Uterus (tissue), 2 donors: ENCODE measurements around the gene CD164L2.

Experiments
- POLR2A ChIP-seq, 2 donors: fragments of 450-650 bp; IDR thresholded peaks; one replicate each; pipeline ENCODE4 v1.6.1; 2016; ENCODE audit warnings: antibody characterized with exemption in 2 of 2, mild to moderate bottlenecking in 1 of 2, moderate library complexity in 1 of 2
- TF ChIP-seq, protein P1 (sequence below), 4 experiments: fragments of 200-600 bp in 2 of 4; fragments of 450-650 bp in 2 of 4; sonication (generic) in 2 of 4; IDR thresholded peaks; one replicate each; pipeline ENCODE4 v1.5.1; 2016 to 2019; ENCODE audit warnings: antibody characterized with exemption in 4 of 4, mild to moderate bottlenecking in 2 of 4, moderate library complexity in 1 of 4

DNA sequence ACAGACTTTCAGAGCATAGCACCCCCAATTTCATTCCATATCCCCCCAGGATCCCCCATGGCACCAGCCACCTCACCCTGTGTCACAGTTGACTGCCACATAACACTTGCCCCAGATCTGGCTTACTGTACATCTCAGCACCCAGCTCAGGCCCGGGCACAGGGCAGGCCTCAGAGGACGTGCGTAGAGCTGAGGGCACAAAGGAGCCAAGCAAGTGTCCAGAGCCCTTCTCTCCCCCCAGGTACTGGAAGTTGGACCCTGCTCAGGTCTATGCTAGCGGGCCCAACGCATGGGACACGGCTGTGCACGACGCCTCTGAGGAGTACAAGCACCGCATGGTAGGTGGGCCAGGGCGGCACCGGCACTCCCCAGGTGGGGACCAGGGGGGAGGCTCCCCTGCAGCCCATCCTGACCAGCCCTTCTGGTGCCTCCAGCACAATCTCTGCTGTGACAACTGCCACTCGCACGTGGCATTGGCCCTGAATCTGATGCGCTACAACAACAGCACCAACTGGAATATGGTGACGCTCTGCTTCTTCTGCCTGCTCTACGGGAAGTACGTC lies 49.3 kb downstream of the CD164L2 start:
- TF ChIP-seq, protein P1, sequence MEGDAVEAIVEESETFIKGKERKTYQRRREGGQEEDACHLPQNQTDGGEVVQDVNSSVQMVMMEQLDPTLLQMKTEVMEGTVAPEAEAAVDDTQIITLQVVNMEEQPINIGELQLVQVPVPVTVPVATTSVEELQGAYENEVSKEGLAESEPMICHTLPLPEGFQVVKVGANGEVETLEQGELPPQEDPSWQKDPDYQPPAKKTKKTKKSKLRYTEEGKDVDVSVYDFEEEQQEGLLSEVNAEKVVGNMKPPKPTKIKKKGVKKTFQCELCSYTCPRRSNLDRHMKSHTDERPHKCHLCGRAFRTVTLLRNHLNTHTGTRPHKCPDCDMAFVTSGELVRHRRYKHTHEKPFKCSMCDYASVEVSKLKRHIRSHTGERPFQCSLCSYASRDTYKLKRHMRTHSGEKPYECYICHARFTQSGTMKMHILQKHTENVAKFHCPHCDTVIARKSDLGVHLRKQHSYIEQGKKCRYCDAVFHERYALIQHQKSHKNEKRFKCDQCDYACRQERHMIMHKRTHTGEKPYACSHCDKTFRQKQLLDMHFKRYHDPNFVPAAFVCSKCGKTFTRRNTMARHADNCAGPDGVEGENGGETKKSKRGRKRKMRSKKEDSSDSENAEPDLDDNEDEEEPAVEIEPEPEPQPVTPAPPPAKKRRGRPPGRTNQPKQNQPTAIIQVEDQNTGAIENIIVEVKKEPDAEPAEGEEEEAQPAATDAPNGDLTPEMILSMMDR (IDR thresholded peaks at IDR 0.05): no peak
- no peak for TF ChIP-seq POLR2A (IDR thresholded peaks at IDR 0.05)
